A204.1 (cell line): Measurements from ENCODE around the gene PROCA1.

Source experiments
- FAIRE-seq: peaks from 2 replicates; lab custom pipeline; 2012; peaks lifted over from hg19 to GRCh38; lab: Jason Lieb, UNC

PROCA1 gene

DNA sequence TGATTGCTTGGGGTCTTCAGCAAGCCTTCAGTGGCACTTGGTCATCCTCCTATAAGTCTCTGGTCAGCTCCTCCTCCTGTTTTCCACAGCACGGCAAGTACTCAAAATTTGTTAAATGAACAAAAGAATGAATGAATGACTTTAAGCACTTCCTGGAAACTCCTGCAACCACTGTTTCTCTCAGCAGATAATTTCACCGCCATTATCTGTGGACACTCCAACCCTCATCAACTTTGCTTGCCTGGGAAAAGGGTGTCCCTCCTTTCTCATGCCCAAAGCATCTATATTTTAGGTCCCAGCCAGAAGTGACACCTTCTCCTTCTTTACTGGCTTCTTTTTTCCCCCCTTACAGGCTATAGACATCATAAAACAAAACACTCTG is 4.4 kb downstream of the PROCA1 start:
- no peak for FAIRE-seq

DNA sequence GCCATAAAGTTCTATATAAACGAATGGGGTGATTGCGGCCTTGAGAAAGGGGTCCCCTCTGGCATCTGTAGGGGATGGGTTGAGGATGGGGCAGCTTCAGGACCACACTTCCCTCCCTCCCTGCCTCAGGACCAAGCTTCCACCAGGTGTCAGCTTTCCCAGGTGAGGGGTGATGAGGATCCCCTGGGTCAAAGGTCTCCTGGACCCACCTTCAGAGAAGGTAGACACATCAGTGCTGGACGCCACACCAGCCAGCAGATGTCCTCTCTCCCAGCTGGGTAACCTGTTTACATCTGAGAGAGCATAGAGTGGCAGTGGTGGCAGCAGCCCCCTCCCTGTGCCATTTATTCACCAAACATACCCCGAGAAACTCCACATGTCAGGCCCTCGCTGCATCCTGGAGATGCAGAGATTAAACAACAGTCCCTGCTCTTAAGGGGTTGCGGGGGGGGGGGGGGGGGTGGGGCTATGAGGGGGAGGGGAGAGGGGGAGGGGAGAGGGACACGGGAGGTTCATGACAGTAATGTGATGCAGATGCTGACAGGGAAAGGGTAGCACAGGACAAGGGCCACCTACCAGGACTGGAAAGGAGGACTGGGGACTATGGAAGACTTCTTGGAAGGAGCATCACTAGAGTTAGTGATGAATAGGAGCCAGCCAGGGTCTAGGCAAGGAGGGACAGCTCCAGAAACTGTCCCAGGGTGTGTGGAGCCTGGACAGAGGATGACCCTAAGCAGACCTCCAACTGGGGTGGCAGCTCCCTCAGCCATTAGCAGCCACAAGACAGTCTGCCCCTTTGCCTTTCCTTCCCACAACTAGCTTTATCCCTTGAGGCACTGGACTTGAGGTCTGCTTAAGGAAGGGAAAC is 5.0 kb downstream of the PROCA1 start:
- FAIRE-seq: no peak

DNA sequence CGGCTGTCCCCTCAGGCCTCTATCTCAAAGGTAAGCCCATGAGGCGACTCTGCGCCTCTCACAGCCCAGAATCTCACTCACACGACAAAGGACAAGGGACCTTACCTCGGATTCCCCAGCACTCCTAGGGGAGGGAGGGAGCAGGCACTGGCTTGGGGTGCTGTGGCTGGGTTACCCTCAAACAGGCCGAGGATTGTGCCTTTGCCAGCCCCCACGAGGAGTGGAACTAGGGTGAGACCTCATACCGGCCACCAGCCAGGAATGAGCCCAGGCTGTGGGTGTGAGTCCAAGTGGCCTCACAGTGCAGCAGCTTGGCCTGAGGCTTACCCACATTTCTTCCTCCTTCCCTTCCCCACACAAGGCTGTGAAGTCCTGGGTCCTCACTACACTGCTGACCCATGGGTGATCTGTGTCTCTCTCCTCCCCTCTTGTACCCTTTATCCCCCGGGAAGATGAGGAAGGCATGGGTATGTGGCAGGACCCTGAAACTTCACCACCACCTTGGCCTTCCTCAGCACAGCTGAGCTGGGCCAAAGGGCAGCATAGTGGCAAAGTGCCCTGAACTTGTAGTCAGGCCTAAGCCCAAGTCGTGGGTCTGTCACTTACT is 5.9 kb downstream of the PROCA1 start:
- no peak for FAIRE-seq

DNA sequence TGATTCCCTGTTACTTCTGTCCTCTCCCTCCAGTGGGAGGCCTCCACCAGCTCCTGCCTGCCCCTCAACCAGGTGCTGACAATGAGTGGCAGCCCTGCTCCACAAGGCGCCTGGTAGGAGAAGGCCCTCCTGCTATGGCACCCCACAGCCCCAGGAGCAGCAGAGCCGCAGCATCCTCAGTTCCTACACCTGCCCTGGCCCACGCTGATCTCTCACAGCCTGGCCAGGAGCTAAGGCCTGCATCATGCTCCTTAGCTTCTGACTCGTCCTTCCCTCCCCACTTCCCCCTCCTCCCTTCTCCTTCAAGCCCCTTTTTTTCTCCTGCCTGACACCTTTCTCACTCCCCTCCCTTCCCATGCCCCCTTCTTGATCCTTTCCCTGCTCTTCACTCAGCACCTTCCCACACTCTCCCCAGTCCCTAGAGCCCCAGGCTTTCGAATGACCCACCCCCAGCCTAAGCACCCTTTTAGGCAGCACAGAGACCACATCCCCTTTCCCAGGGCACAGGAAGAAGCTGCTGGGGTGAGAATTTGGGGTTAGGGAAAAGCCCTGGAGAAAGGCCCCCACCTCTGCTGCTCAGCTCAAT is 6.5 kb downstream of the PROCA1 start:
- no peak for FAIRE-seq

DNA sequence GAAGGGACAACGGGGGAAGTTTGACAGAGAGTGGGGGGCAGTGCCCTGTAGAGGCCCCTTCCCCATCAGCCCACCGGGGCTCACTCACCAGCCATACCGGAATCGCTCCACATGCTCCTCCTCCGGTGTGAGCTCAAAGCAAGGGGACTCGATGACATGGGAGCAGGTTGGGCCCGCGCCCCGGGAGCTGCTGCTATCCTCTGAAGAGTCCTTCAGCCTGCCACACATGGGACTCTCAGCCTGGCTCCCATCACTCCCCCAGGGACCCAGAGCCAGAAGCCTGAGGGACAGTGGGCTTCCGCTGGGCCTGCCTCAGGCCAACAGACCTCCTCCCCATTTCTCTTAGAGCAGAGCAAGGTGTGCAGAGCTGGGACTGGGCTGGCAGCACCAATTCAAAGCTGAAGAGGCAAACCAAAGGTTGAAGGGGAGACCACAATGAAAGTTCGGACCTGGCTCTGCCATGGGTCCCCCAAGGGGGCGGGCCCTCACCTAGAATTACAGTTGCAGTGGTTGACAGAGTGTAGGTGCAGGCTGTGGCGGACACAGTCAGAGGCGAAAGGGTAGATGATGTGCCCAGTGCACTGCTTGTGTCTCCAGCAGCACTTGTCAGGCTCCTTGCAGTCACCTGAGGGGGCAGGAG is 7.3 kb downstream of the PROCA1 start:
- FAIRE-seq: no peak

DNA sequence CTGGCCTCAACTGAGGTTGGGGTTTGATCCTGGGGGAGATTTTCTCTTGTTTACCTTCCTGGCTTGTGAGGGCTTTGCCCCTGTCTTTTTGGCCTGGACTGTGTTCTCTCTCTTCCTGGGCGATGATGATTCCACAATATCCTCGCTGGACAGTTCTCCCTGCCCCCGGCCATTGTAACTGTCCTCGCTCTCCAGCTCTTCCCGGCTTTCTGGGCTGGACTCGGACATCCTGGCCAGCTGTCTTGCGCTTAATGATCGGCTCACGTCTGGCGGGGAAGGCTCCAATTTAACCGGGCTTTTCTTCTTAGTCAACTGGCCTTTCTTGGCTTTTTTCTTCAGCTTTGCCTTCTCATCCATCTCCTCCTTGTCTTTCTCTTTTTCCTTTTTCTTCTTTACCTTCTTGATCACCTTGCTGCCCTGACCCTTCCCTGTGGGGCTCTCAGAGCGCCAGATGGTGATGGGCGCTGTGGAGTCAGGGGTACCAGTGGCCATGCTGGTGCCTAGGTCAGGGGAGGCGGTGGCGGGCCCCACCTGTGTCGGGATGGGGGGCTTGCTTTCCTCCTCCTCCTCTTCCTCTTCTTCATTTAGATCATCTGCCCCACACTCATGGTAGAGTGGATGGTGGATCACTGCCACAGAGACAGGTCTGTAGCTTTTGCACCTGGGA is 8.0 kb downstream of the PROCA1 start:
- no peak for FAIRE-seq

DNA sequence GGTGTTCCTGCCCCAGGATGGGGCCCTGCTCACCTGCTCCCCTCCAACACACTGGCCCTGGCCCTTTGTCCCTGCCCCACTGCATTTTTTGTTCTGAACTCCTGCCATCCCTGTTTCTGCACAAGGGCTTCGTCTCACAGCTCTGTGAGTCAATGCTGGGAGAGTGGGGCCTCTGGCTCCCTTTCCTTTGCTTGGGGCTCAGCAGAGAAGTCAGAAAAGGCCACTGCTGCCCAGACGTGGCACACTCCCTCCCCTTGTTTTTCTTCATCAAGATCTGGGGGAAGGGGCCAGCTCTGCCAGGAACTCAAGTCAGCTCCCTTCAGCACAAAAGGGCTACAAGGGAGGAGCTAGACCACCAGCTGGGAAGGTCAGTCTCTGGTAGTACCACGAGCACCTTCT is 8.9 kb downstream of the PROCA1 start:
- no peak for FAIRE-seq

DNA sequence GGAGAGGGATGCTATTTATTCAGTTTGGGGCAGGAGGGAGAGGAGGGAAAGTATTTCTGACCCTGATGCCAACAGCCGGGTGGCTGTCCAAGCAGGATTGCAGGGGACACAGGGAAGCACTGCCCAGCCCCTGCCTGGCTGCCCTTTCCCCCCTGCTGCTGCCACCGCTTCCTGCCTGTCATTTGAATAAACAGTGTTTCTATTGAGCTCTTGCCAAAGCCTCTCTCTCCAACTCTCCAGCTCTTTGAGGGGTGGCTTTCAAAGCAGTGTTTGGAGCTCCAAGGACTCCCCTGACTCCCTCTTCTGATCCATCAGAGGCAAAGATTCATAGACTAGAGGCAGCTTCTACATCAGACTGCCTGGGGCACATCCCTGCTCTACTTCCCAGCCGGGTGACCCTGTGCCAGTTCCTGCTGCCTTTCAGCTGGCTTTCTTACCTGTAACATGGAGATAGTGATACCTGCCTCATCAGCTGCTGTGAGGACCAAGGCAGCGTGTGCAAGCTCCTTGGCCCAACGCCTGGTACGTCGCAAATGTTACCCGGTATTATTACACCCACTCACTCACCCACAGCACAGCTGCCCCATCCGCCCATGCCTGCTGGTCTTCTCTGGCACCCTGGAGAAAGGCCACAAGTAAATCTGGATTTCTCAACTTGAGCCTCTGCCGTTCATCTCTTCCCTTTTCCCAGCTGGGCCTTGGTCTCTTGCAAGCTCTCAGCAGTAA is 9.5 kb downstream of the PROCA1 start:
- no peak for FAIRE-seq

DNA sequence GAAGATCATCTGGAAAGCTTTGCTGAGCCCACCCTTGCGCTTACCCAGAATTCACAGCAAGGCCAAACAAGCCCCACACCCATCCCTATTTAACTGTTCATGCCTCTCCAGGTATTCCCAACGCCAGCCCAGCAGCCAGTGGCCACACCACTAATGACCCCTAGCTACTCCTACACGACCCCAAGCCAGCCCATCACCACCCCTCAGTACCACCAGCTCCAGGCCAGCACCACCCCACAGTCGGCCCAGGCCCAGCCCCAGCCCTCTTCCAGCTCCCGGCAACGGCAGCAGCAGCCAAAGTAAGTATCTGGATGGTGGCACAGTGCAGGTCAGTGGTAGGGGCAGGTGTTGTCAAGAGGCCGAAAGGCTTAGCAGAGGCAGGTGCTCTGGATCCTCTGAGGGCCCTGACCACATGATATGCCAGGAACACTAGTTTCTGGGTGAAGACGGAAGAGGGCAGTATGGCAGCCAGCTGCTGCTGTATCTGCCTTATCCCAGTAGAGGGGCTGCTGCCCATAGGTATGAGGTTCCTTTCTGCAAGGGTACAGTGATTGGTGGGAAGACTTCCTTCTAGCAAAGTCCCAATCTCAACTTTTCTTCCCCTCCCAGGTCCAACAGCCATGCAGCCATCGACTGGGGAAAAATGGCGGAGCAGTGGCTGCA is 10.7 kb downstream of the PROCA1 start:
- no peak for FAIRE-seq

DNA sequence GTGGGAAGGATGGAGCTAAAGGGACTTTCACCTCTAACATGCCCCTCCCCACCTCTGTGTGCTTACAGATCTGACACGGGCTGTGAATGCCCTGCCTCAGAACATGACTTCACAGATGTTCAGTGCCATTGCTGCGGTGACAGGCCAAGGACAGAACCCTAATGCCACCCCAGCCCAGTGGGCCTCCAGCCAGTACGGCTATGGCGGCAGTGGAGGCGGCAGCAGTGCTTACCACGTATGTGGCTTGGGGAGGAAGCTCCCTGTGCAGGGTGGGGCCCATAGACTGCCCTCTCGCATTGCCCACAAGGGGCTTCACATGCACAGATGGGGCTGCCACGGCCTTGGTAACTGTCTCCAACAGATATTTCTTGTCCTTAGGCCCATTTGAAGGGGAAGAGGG is 11.4 kb downstream of the PROCA1 start:
- no peak for FAIRE-seq

DNA sequence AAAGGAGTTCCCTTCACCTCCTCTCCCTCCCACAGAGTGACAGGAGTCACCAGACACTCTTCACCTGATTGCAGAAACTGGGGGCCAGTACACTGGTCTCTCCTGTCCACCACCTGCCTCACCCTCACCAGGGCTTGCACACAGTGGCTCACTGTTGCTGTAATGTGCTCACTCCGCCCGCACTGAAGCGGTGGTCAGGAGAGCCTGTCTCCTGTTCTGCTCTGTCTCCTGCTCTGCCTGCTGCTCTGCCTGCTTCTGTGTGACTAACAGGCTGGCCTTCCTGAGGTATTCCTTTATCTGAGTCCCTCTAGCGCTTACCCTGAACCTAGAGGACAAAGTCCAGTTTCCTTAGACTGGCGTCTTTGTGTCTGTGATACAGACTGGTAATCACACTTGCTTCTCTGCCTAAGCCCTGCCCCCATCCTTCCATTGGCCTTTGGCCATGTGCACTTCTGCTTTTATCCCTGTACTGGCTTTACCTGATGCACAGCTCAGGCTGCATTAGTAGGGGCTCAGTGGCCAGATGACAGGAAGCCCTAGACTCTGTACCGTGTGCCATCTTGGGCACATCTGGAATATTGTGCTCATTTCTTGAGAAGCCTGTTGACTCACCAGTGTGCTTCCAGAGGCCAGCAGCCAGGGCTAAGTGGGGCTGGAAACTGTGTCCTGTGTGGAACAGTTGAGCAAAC is 13.3 kb downstream of the PROCA1 start:
- FAIRE-seq: no peak

DNA sequence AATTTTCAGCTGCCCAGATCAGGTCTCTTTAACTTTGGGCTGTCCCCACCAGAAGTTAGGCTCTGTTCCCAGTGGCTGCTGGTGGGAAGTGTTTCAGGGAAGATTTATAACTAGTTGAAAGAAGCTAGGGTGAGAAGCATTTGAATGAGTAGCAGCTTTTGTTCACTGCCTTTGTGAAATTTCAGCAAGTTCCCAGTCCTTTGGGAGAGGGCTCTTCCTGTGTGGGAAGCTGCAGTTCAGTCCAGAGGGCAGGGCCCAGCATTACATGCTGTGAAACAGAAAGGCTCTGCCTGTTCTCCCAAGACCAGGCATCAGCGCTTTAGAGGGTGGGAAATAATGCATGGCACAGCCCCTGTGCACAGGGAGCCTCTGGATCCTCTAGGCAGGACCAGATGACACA is 17.8 kb downstream of the PROCA1 start:
- FAIRE-seq: no peak

DNA sequence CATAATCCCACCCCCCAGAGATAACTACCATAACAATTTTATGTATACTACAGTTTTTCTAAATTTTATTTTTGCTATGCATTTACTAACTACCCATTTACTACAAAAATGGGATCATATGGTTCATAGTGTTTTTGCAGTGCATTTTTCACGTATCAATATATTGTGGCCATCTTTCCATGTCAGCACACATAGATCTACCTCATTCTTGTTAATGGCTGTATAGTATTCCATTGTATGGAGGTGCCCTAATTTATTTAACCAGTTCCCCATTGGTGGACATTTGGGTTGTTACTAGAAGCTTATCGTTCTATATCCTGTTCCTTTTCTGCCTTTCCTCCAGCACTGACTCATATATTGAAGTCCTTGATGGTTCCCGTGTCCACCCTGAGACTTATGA is 22.7 kb downstream of the PROCA1 start:
- no peak for FAIRE-seq

DNA sequence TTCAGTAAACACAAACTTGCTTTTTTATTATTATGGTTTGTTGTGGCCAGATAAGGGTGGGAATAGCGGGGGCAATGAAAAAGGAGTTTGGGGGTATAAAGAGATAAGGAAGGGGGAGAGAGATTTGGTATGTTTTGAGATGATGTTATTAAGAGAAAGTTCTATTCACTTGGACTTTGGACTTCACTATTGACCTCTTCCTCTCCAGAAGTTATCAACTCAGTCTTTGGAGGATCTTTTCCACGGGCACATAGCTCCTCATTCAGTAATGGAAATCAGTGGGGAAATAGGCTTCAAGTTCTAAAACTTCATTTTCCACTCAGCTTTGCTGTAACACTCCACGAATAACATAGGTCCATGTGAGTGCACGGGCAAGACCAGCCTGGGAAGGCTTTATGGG is 23.2 kb downstream of the PROCA1 start:
- FAIRE-seq: no peak

DNA sequence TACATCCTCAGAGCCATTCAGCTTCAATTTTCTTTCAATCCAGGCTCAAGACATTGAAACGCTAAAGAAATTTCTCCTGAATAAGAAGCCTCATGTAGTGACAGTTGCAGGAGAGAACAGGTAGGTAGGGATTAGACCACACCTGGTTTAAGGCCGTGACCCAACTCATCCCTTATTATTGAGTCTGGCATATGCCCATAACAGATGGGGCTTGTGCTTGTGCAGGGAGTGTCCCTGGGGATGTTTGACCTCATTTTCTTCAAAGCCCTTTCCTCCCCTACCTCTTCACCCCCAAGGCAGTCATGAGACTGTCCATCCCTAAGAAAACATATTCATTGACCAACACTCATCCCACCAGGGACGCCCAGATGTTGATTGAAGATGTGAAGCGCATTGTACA is 25.4 kb downstream of the PROCA1 start:
- no peak for FAIRE-seq

DNA sequence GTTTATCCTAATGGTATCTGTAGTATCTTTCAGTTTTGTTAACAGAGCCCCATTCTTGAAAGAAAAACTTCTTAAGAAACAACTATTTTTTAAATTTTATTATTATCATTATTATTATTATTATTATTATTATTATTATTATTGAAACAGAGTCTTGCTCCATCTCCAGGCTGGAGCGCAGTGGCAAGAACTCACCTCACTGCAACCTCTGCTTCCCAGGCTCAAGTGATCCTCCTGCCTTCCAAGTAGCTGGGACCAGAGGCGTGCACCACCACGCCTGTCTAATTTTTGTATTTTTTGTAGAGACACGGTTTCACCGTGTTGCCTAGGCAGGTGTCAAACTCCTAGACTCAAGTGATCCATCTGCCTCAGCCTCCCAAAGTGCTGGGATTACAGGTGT is 26.3 kb downstream of the PROCA1 start:
- FAIRE-seq: no peak

DNA sequence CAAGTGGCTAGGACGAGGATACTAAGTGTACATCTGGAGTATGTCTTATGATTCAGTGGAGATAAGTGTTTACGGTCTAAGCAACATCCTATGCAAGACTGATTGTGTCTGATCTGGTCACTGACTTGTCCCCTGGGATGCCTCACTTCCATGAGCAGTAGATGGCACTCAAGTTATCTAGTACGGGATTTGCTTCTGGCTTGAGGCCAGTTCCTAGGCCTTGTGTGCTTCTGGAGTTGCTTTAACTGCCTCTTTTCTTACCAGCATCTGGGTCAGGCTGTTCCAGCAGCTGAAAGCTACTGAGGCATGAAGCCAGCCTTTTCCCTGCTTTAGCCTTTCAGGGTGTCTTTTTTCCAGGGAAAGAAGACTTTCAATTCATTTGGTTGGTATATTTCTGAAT is 26.7 kb downstream of the PROCA1 start:
- no peak for FAIRE-seq

DNA sequence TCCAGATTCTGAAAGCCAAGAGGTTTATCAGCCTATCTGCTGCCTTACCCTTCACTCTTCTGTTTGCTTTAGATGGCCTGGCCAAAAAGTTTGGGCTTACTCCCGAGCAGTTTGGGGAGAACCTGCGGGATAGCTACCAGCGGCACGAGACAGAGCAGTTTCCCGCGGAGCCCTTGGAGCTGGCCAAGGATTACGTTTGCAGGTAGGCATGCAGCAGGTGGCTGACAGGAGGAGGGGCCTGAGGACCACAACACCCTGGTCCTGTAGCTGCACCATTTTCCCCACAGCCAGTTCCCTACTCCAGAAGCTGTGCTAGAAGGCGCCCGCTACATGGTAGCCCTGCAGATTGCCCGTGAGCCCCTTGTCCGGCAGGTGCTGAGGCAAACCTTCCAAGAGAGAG is 29.0 kb downstream of the PROCA1 start:
- FAIRE-seq: no peak

DNA sequence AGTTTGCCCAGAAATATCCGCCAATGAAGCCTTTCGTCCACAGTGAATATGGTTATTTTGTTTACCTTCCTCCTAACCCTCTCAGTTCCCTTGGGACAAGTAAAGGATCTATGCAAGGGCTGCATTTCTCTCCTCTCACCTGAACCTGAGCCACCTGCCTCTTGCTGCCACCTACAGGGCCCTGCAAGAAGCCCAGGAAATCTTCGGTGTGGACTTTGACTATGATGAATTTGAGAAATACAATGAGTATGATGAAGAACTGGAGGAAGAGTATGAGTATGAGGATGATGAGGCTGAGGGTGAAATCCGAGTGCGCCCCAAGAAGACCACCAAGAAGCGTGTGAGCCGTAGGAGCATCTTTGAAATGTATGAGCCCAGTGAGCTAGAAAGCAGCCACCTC is 35.7 kb downstream of the PROCA1 start:
- FAIRE-seq: no peak

DNA sequence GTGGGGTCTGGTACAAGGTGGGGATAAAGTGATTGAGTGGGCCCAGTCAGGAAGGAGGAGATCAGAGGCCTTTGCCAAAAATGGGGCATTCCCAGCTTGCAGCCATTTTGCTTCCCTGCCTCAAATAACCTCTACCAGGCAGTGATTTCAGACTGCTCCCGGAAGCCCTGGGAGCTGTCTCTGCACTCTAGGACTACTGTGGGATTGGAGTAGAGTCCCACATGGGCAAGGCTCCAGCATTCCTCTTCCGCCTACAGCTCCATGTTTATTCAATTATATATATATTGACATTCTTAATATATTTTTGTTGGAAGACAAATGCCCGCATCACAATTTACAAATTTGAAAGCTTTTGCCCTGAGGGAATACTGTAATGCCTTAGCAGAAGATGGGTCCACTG is 36.2 kb downstream of the PROCA1 start:
- FAIRE-seq: no peak

DNA sequence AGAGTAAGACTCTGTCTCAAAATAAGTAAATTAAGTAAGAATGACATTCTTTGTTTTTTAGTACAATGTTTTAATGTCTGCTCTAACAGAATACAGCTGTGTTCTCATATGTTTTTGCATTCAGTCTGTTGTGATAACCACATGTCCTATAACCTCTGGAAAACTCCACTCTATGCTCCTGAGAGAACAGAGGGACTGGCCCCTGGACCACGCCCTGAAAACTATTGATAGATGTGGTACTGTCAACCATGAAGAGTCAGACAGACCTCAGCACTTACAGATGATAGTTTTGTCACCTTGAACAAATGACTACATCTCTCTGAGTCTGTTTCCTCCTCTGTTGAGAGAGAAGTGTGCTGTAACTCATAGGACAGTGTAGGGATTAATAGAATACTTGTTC is 41.8 kb downstream of the PROCA1 start:
- FAIRE-seq: no peak
